ENCODE measurements around the gene PRSS27.

DNA sequence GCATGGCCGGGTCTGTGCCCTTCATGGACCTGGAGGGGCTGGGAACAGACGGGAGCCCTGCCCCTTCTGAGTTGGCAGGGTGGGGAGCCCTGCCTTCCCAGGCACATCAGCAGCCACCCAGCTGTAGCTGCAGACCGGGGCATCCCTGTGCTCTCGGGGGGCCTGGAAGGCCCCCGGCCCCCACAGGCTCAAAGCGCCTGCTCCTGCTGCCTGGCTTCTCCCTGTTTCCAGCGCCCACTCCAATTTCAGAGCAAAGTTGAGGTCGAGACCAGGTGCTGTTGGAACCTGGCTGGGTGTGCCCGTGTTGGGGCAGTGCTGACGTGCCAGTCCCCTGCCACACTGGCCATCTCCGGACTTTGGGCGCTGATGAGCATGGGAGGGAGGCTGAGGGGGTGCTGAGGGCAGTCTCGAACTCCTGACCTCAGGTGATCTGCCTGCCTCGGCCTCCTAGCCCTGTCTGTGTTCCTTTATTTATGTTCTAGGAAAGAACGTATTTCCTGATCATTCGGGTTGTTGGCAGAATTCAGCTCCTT, 4.9 kb upstream of the PRSS27 start:
- TF ChIP-seq, protein P1, sequence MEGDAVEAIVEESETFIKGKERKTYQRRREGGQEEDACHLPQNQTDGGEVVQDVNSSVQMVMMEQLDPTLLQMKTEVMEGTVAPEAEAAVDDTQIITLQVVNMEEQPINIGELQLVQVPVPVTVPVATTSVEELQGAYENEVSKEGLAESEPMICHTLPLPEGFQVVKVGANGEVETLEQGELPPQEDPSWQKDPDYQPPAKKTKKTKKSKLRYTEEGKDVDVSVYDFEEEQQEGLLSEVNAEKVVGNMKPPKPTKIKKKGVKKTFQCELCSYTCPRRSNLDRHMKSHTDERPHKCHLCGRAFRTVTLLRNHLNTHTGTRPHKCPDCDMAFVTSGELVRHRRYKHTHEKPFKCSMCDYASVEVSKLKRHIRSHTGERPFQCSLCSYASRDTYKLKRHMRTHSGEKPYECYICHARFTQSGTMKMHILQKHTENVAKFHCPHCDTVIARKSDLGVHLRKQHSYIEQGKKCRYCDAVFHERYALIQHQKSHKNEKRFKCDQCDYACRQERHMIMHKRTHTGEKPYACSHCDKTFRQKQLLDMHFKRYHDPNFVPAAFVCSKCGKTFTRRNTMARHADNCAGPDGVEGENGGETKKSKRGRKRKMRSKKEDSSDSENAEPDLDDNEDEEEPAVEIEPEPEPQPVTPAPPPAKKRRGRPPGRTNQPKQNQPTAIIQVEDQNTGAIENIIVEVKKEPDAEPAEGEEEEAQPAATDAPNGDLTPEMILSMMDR (IDR thresholded peaks at IDR 0.05; ENCODE audit: extremely low read depth in 1 of 2, insufficient read depth in 1 of 2, low read depth in 1 of 2, low read length in 2 of 2): no peak
- TF ChIP-seq EZH2 (IDR thresholded peaks at IDR 0.05; ENCODE audit: borderline replicate concordance, low read depth, low read length, severe bottlenecking): no peak
- TF ChIP-seq POLR2A (IDR thresholded peaks at IDR 0.05; ENCODE audit: low read depth, low read length): no peak
- TF ChIP-seq POLR2AphosphoS5 (IDR thresholded peaks at IDR 0.05; ENCODE audit: insufficient read depth, low read depth, low read length): no peak
- no peak for TF ChIP-seq JUN (IDR thresholded peaks at IDR 0.05; ENCODE audit: borderline replicate concordance, insufficient read depth, insufficient read length, low read depth)
- no peak for TF ChIP-seq FOS (IDR thresholded peaks at IDR 0.05; ENCODE audit: borderline replicate concordance, insufficient read depth, low read length)
- TF ChIP-seq MYC (IDR thresholded peaks at IDR 0.05; ENCODE audit: low read depth, low read length): no peak
- TF ChIP-seq, protein P2, sequence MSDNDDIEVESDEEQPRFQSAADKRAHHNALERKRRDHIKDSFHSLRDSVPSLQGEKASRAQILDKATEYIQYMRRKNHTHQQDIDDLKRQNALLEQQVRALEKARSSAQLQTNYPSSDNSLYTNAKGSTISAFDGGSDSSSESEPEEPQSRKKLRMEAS (IDR thresholded peaks at IDR 0.05; ENCODE audit: insufficient read depth, insufficient read length): no peak
- TF ChIP-seq GATA2 (IDR thresholded peaks at IDR 0.05; ENCODE audit: insufficient read depth, insufficient read length, low read depth, low read length): no peak

Data from endothelial cell of umbilical vein (primary cell).